ENCODE measurements around the gene ADAM19.
"Not testable (repeated sequence)": the region's sequence is repeated elsewhere in the genome, so short reads cannot be mapped to it uniquely, and the experiment has no call there.

ADAM19 gene

DNA sequence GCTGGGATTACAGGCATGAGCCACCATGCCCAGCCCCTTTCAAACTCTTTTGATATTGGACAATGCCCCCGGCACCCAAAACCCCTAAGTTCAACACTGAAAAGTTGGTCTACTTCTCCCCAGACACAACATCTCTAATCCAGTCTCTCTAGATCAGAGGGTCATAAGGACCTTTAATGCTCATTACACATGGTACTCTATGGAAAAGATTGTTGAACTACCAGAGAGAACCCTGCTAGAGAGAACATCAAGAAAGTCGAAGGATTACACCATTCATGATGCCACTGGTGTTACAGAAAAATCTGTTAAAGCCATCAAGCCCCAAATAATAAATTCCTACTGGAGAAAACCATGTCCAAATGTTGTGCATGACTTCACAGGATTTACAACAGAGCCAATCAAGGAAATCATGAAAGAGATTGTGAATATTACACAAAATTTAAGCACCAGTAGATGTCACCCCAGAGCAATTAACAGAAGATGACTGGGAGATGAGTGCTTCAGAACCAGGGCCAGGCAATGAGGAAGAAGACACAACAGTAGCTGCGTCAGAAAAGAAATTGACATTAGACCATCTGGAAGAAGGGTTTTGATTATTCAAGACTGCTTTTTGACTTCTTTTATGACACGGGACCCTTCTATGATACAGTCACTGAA lies 143.9 kb downstream of the ADAM19 start:
- no peak overlapping the region for H3K4me3 ChIP-seq (ENCODE audit: low read depth, low read length)
- TF ChIP-seq, protein P1, sequence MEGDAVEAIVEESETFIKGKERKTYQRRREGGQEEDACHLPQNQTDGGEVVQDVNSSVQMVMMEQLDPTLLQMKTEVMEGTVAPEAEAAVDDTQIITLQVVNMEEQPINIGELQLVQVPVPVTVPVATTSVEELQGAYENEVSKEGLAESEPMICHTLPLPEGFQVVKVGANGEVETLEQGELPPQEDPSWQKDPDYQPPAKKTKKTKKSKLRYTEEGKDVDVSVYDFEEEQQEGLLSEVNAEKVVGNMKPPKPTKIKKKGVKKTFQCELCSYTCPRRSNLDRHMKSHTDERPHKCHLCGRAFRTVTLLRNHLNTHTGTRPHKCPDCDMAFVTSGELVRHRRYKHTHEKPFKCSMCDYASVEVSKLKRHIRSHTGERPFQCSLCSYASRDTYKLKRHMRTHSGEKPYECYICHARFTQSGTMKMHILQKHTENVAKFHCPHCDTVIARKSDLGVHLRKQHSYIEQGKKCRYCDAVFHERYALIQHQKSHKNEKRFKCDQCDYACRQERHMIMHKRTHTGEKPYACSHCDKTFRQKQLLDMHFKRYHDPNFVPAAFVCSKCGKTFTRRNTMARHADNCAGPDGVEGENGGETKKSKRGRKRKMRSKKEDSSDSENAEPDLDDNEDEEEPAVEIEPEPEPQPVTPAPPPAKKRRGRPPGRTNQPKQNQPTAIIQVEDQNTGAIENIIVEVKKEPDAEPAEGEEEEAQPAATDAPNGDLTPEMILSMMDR (IDR thresholded peaks at IDR 0.05; ENCODE audit: borderline replicate concordance, insufficient read depth, low read depth, low read length), result peak; percentile 26; the same call in 1 of the 2 replicates

DNA sequence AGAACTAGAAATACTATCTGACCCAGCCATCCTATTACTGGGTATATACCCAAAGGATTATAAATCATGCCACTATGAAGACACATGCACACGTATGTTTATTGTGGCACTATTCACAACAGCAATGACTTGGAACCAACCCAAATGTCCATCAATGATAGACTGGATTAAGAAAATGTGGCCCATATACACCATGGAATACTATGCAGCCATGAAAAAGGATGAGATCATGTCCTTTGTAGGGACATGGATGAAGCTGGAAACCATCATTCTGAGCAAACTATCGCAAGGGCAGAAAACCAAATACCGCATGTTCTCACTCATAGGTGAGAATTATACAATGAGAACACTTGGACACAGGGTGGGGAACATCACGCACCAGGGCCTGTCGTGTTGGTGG lies 145.7 kb downstream of the ADAM19 start:
- H3K4me3 ChIP-seq (ENCODE audit: low read depth, low read length), result not testable (repeated sequence)

All from GM12875 (cell line).